AG09319 (cell line): ENCODE measurements around the gene NOP16.

Experiments used
- DNase-seq: peaks from one replicate; pipeline ENCODE4 v3.0.0-alpha.2; 2010; ENCODE audit warnings: low read depth; ENCODE audit errors: extremely low read depth
- CTCF ChIP-seq: IDR thresholded peaks from 2 replicates; pipeline ENCODE4 v1.5.1; 2011; ENCODE audit warnings: low read depth, mild to moderate bottlenecking, inconsistent platforms, low read length, moderate library complexity

The NOP16 gene

GRCh38 chr5:176362233-176362490, 26.2 kb downstream of the NOP16 start:
- no peak for TF ChIP-seq CTCF
- DNase-seq = no peak

- peak; percentile 22 for TF ChIP-seq CTCF
- DNase-seq = peak; percentile 70
Measured at GRCh38 chr5:176361437-176362232, 26.8 kb downstream of the NOP16 start, which contains the start of gene KIAA1191. Gene KIAA1191 (minus strand): TSS chr5:176361764. CDS start chr5:176359508, 2,256 bp downstream.

- TF ChIP-seq CTCF = no peak
- no peak for DNase-seq
Measured at GRCh38 chr5:176360894-176361436, 27.4 kb downstream of the NOP16 start.

GRCh38 chr5:176359658-176360057, 28.7 kb downstream of the NOP16 start:
- TF ChIP-seq CTCF = no peak

GRCh38 chr5:176356179-176356566, 32.2 kb downstream of the NOP16 start:
- TF ChIP-seq CTCF = no peak
- DNase-seq = no peak

More at GRCh38 chr5:176359658-176360057, 28.7 kb downstream of the NOP16 start:
- DNase-seq = no peak

GRCh38 chr5:176355400-176356178, 32.8 kb downstream of the NOP16 start:
- DNase-seq = no peak
- TF ChIP-seq CTCF = no peak

GRCh38 chr5:176353533-176353932, 34.9 kb downstream of the NOP16 start:
- TF ChIP-seq CTCF = no peak
- DNase-seq = no peak
